ENCODE results near the gene SET. TPM values are rescaled to one million over a fixed set of nuclear protein-coding genes. Genes with fewer than 3 reads are reported as not detected.

The SET gene
- total and polyA plus RNA-seq, 2 of the 13 experiments (the other 11 are each of a cell fraction or from before 2014, with no cell fraction given) = 94.2 to 611 TPM

- TF ChIP-seq YY1 (IDR thresholded peaks at IDR 0.05; ENCODE audit: insufficient read depth, insufficient replicate concordance, low read depth, low read length) (peak; percentile 9), ZMYM4 (CRISPR knock-in tag; IDR thresholded peaks at IDR 0.05) (no peak), ZNF883 (CRISPR knock-in tag; IDR thresholded peaks at IDR 0.05; ENCODE audit: not compliant biosample characterization) (peak; percentile 54), RBM22 (optimal IDR thresholded peaks at IDR 0.05; ENCODE audit: low read length) (no peak), ZNF552 (CRISPR knock-in tag; IDR thresholded peaks at IDR 0.05; ENCODE audit: borderline replicate concordance) (0 out of 2 replicates have a peak, but pooled peaks have one; percentile 7), ZBTB3 (CRISPR knock-in tag; IDR thresholded peaks at IDR 0.05; ENCODE audit: borderline replicate concordance, low read depth) (no peak), ZSCAN29 (CRISPR knock-in tag; conservative IDR thresholded peaks at IDR 0.05) (no peak), ZBTB44 (CRISPR knock-in tag; IDR thresholded peaks at IDR 0.05) (no peak), U2AF1 (optimal IDR thresholded peaks at IDR 0.05; ENCODE audit: low read depth, low read length) (no peak), ZNF879 (CRISPR knock-in tag; IDR thresholded peaks at IDR 0.05) (peak; percentile 63; the same call in 1 of the 2 replicates), PRMT3 (CRISPR knock-in tag; IDR thresholded peaks at IDR 0.05; ENCODE audit: borderline replicate concordance, low read depth) (no peak), GATAD1 (CRISPR knock-in tag; IDR thresholded peaks at IDR 0.05) (no peak), MNT (IDR thresholded peaks at IDR 0.05) (no peak), ZNF773 (CRISPR knock-in tag; IDR thresholded peaks at IDR 0.05; ENCODE audit: borderline replicate concordance) (no peak), ISX (CRISPR knock-in tag; conservative IDR thresholded peaks at IDR 0.05) (no peak), FOXO4 (CRISPR knock-in tag; conservative IDR thresholded peaks at IDR 0.05) (no peak), CC2D1A (CRISPR knock-in tag; IDR thresholded peaks at IDR 0.05) (no peak), ATF6 (CRISPR knock-in tag; conservative IDR thresholded peaks at IDR 0.05) (no peak), HNF4A (CRISPR knock-in tag; IDR thresholded peaks at IDR 0.05) (peak; percentile 21; the same call in 1 of the 2 replicates), ZNF558 (CRISPR knock-in tag; IDR thresholded peaks at IDR 0.05; ENCODE audit: borderline replicate concordance) (no peak), ZEB1 (IDR thresholded peaks at IDR 0.05; ENCODE audit: insufficient replicate concordance, low read depth) (no peak), ZBTB37 (CRISPR knock-in tag; IDR thresholded peaks at IDR 0.05) (no peak)
Measured at GRCh38 chr9:128702949-128703615, 14.1 kb downstream of the SET start (continued).
